Hepatocyte (in vitro differentiated cells): ENCODE data around the gene RAPSN. TPM values are rescaled to one million over a fixed set of nuclear protein-coding genes. Genes with fewer than 3 reads are reported as not detected.
A peak's percentile ranks its signal among the peaks of the same experiment; 100 is the strongest.

Source experiments
- DNase-seq: peaks from one replicate; pipeline ENCODE4 v3.0.0-alpha.2; 2016; ENCODE audit warnings: low spot score
- H2AFZ ChIP-seq: fragments of 200-600 bp; sonication (generic); 2 replicates; pipeline ENCODE4 v1.6.0; 2016; ENCODE audit warnings: antibody characterized with exemption, mild to moderate bottlenecking
- H3K27ac ChIP-seq: fragments of 200-600 bp; sonication (generic); 2 replicates; pipeline ENCODE4 v1.5.1; 2016; ENCODE audit warnings: mild to moderate bottlenecking
- H3K27me3 ChIP-seq: fragments of 200-600 bp; sonication (generic); 2 replicates; pipeline ENCODE4 v1.6.1; 2016
- H3K36me3 ChIP-seq: fragments of 200-600 bp; sonication (generic); replicated peaks from 2 replicates; pipeline ENCODE4 v1.5.1; 2016; ENCODE audit warnings: low read depth; ENCODE audit not compliant: insufficient read depth
- H3K4me1 ChIP-seq: fragments of 200-600 bp; sonication (generic); 2 replicates; pipeline ENCODE4 v1.5.1; 2016; ENCODE audit warnings: mild to moderate bottlenecking, moderate library complexity; ENCODE audit not compliant: insufficient read depth
- H3K4me2 ChIP-seq: fragments of 200-600 bp; sonication (generic); 2 replicates; pipeline ENCODE4 v1.6.0; 2016
- H3K4me3 ChIP-seq: fragments of 200-600 bp; sonication (generic); 2 replicates; pipeline ENCODE4 v1.5.1; 2016; ENCODE audit warnings: mild to moderate bottlenecking
- H3K79me2 ChIP-seq: fragments of 200-600 bp; sonication (generic); 2 replicates; pipeline ENCODE4 v1.6.0; 2017; ENCODE audit warnings: mild to moderate bottlenecking
- H3K9me2 ChIP-seq: fragments of 200-600 bp; sonication (generic); replicated peaks from 2 replicates; pipeline ENCODE4 v1.6.0; 2017; ENCODE audit warnings: mild to moderate bottlenecking; ENCODE audit not compliant: insufficient read depth
- H3K9me3 ChIP-seq: fragments of 200-600 bp; sonication (generic); 2 replicates; pipeline ENCODE4 v1.5.1; 2016; ENCODE audit warnings: low read depth, mild to moderate bottlenecking
- H4K20me1 ChIP-seq: fragments of 200-600 bp; sonication (generic); 2 replicates; pipeline ENCODE4 v1.6.0; 2016; ENCODE audit warnings: mild to moderate bottlenecking; ENCODE audit not compliant: insufficient read depth, poor library complexity, severe bottlenecking
- CTCF ChIP-seq: fragments of 200-600 bp; sonication (generic); IDR thresholded peaks from 2 replicates; pipeline ENCODE4 v1.5.1; 2016; ENCODE audit warnings: antibody characterized with exemption, mild to moderate bottlenecking; ENCODE audit not compliant: poor library complexity
- EZH2 ChIP-seq: fragments of 200-600 bp; sonication (generic); IDR thresholded peaks from 2 replicates; pipeline ENCODE4 v1.6.1; 2016; ENCODE audit warnings: antibody characterized with exemption, mild to moderate bottlenecking, borderline replicate concordance
- EZH2phosphoT487 ChIP-seq: fragments of 200-600 bp; sonication (generic); IDR thresholded peaks from one replicate; pipeline ENCODE4 v1.6.1; 2018; ENCODE audit warnings: antibody characterized with exemption, mild to moderate bottlenecking, low read depth, moderate library complexity; ENCODE audit not compliant: unreplicated experiment, severe bottlenecking
- whole genome bisulfite sequencing: methylation state at CpG from one replicate; pipeline ENCODE4 v1.1.6; 2016; ENCODE audit warnings: low lambda C conversion rate; ENCODE audit errors: missing lambda C conversion rate; 5-methylcytosine and 5-hydroxymethylcytosine counted together
- polyA plus RNA-seq: library from polyadenylated mRNA; unstranded; fragments of >200 nt; fragmentation: Nextera tagmentation; extraction: Ambion mirVana; gene quantifications from 2 replicates; pipeline ENCODE4 v1.2.1, GENCODE V29; 2016
- total RNA-seq: library from RNA; depleted of rRNA; stranded (reverse); fragments of >200 nt; gene quantifications from 2 replicates; pipeline ENCODE4 v1.2.3, GENCODE V29; 2014

RAPSN gene
- total and polyA plus RNA-seq, 2 experiments from 2014 or later, result 0.46 TPM; not detected in 1

DNA sequence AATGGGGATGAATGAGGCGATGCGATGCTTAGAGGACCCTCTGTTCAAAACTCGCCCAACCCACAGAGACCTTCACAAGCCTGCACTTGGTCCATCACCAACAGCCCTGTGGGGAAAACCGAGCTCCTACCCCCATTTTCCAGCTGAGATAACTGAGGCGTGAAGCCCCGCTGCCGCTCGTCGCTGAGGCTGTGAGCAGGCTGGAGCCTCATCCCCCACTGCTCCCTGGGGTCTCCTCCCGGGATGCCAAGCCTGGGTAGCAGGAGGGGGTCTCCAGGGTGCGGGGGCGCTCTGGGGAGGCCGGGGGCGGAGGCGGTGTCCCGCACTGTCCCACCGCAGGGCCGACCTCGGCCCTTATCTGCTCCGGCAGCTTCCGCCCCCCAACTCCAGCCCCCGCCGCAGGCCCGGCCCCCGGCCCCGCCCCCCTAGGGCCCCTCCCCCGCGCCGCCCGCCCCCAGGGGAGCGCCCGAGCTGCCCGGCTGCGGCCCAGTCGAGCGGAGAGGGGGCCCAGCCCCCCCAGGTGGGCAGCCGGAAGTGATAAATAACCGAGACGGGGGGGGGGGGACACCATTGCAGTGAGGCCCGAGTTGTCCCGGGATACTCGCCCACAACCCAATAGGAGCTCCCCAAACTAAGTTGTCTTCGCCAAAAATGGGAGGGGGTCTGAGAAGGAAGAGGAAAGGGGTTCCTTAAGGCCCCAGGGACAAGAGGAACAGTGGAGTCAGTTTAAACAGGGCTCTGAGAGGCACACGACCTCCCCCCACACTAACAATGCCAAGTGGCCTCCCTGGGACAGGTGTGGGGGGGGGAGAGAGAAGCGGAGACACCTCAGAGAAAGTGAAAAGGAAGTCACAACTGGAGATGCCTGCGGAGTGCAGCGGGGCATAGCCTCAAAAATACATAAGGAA is 48.8 kb downstream of the RAPSN start:
- peak overlapping the region; percentile 84 for H3K27ac ChIP-seq
- peaks cover 6% of the 10 kb centered on the region for H3K4me1 ChIP-seq
- H3K4me2 ChIP-seq, result peak overlapping the region; percentile 98
- no peaks in the 10 kb centered on the region for H3K27me3 ChIP-seq
- DNase-seq, result peak; percentile 47
- peak overlapping the region; percentile 40 for H3K4me3 ChIP-seq
- no peaks in the 10 kb centered on the region for H3K36me3 ChIP-seq
- H3K9me2 ChIP-seq, result no peaks in the 10 kb centered on the region
- WGBS, result 10% methylated on average over 26 of the region's 47 CpGs
- H4K20me1 ChIP-seq, result no peaks in the 10 kb centered on the region
- H2AFZ ChIP-seq, result peak overlapping the region; percentile 92
- no peaks in the 10 kb centered on the region for H3K79me2 ChIP-seq
- no peaks in the 10 kb centered on the region for H3K9me3 ChIP-seq
- peak; percentile 19 for TF ChIP-seq EZH2
- no peak for TF ChIP-seq EZH2phosphoT487

GRCh38 chr11:47398551-47398950 is 50.4 kb downstream of the RAPSN start:
- Histone ChIP-seq H3K4me1 (peaks cover 6% of the 10 kb centered on the region), H3K27me3 (no peaks in the 10 kb centered on the region), H3K4me2 (no peak overlapping the region), H3K79me2 (no peaks in the 10 kb centered on the region), H3K27ac (no peak overlapping the region), H4K20me1 (no peaks in the 10 kb centered on the region), H2AFZ (no peak overlapping the region), H3K9me2 (no peaks in the 10 kb centered on the region), H3K4me3 (no peak overlapping the region), H3K36me3 (no peaks in the 10 kb centered on the region), H3K9me3 (no peaks in the 10 kb centered on the region)
- WGBS, result 87% methylated on average over 1 of the region's 1 CpG
- no peak for DNase-seq
- no peak for TF ChIP-seq EZH2phosphoT487
- no peak for TF ChIP-seq EZH2
- no peak for TF ChIP-seq CTCF

DNA sequence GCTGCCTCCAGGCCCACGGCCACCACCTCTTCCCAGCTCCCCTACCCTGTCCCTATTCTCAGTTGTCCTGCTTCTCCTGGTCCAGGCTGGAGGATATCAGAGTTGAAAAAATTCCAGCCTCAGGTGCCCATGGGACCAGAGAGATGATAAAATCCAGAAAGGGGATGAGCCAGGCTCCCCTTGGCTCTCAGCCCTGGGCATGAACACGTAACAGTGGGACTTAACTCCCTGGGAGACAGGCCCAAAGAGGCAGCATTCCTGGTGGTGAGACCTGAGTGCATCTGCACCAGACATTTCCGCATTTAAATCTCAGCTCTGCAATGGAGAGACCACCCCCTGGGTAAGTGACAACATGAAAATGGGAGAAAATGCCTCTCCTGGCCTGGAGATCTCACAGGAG is 50.9 kb downstream of the RAPSN start:
- Histone ChIP-seq H3K27me3 (no peaks in the 10 kb centered on the region), H3K27ac (no peak overlapping the region), H3K9me2 (no peaks in the 10 kb centered on the region), H3K9me3 (no peaks in the 10 kb centered on the region), H3K79me2 (no peaks in the 10 kb centered on the region), H3K4me1 (peaks cover 6% of the 10 kb centered on the region), H4K20me1 (no peaks in the 10 kb centered on the region), H3K4me2 (no peak overlapping the region), H2AFZ (no peak overlapping the region), H3K4me3 (no peak overlapping the region), H3K36me3 (no peaks in the 10 kb centered on the region)
- 96% methylated on average over 3 of the region's 3 CpGs for WGBS
- TF ChIP-seq CTCF, result no peak
- no peak for TF ChIP-seq EZH2
- no peak for TF ChIP-seq EZH2phosphoT487
- no peak for DNase-seq

- Histone ChIP-seq H3K4me1 (peaks cover 6% of the 10 kb centered on the region), H3K9me3 (no peaks in the 10 kb centered on the region), H3K79me2 (no peaks in the 10 kb centered on the region), H2AFZ (no peak overlapping the region), H3K27ac (no peak overlapping the region), H3K27me3 (no peaks in the 10 kb centered on the region), H3K9me2 (no peaks in the 10 kb centered on the region), H4K20me1 (no peaks in the 10 kb centered on the region), H3K4me3 (no peak overlapping the region), H3K4me2 (no peak overlapping the region), H3K36me3 (no peaks in the 10 kb centered on the region)
- DNase-seq, result no peak
- 90% methylated on average over 3 of the region's 3 CpGs for WGBS
- TF ChIP-seq EZH2phosphoT487, result no peak
- no peak for TF ChIP-seq CTCF
- no peak for TF ChIP-seq EZH2
Observed at GRCh38 chr11:47396049-47396320, 53.0 kb downstream of the RAPSN start.
